NCI-H2196 treated with DMSO at 0.1 percent for 48 hours (cell line): ENCODE measurements around the gene RUSF1.
"Not testable (repeated sequence)": the region's sequence is repeated elsewhere in the genome, so short reads cannot be mapped to it uniquely, and the experiment has no call there.

Source experiments
- DNase-seq: peaks from one replicate; lab custom pipeline; 2025; ENCODE audit not compliant: unreplicated experiment; lab: John Stamatoyannopoulos, UW

RUSF1 gene

GRCh38 chr16:31487071-31487719 lies 21.0 kb downstream of the RUSF1 start:
- no peak for DNase-seq

GRCh38 chr16:31486045-31486444 lies 22.1 kb downstream of the RUSF1 start:
- no peak for DNase-seq

GRCh38 chr16:31485571-31485970 lies 22.6 kb downstream of the RUSF1 start:
- DNase-seq, result no peak

GRCh38 chr16:31484491-31485171 lies 23.6 kb downstream of the RUSF1 start:
- DNase-seq, result no peak

GRCh38 chr16:31484048-31484447 lies 24.1 kb downstream of the RUSF1 start:
- not testable (repeated sequence) for DNase-seq

- no peak for DNase-seq
Measured at GRCh38 chr16:31483081-31483480, 25.1 kb downstream of the RUSF1 start, which contains the start of gene SLC5A2. TSS of gene SLC5A2 (plus strand) at chr16:31483123. CDS start at chr16:31483137, 14 bp downstream.

- DNase-seq, result no peak
Measured at GRCh38 chr16:31480851-31481536, 27.2 kb downstream of the RUSF1 start.

- no peak for DNase-seq
Measured at GRCh38 chr16:31479751-31480150, 28.4 kb downstream of the RUSF1 start.

- no peak for DNase-seq
Measured at GRCh38 chr16:31478956-31479355, 29.2 kb downstream of the RUSF1 start.

- no peak for DNase-seq
Measured at GRCh38 chr16:31477220-31478216, 30.7 kb downstream of the RUSF1 start.

GRCh38 chr16:31476303-31477219 lies 31.6 kb downstream of the RUSF1 start:
- no peak for DNase-seq

- DNase-seq, result no peak
Measured at GRCh38 chr16:31475946-31476302, 32.3 kb downstream of the RUSF1 start.

GRCh38 chr16:31474773-31475738 lies 33.1 kb downstream of the RUSF1 start:
- DNase-seq, result no peak

GRCh38 chr16:31474173-31474714 lies 33.9 kb downstream of the RUSF1 start:
- no peak for DNase-seq

GRCh38 chr16:31473264-31473984 lies 34.8 kb downstream of the RUSF1 start:
- no peak for DNase-seq

- peak; percentile 94 for DNase-seq
Measured at GRCh38 chr16:31472709-31473203, 35.4 kb downstream of the RUSF1 start.

- DNase-seq, result no peak
Measured at GRCh38 chr16:31471875-31472708, 36.1 kb downstream of the RUSF1 start, which contains the start of gene TGFB1I1. TSS of gene TGFB1I1 (plus strand) at chr16:31472152. CDS start at chr16:31472189, 37 bp downstream.
